NB4 (cell line): ENCODE data around the gene KCNQ5.

ENCODE experiments used
- CTCF ChIP-seq: IDR thresholded peaks from one replicate; pipeline ENCODE4 v1.5.1; 2012; ENCODE audit warnings: low read depth, low read length
- MYC ChIP-seq: IDR thresholded peaks from 2 replicates; pipeline ENCODE4 v1.6.1; 2011; ENCODE audit warnings: low read depth, low read length
- POLR2A ChIP-seq: IDR thresholded peaks from 2 replicates; pipeline ENCODE4 v1.6.1; 2011; ENCODE audit warnings: mild to moderate bottlenecking; ENCODE audit not compliant: insufficient read length; ENCODE audit errors: extremely low read depth
- TF ChIP-seq, protein P1 (sequence below): IDR thresholded peaks from 2 replicates; pipeline ENCODE4 v1.6.1; 2011; ENCODE audit warnings: low read depth, low read length

DNA sequence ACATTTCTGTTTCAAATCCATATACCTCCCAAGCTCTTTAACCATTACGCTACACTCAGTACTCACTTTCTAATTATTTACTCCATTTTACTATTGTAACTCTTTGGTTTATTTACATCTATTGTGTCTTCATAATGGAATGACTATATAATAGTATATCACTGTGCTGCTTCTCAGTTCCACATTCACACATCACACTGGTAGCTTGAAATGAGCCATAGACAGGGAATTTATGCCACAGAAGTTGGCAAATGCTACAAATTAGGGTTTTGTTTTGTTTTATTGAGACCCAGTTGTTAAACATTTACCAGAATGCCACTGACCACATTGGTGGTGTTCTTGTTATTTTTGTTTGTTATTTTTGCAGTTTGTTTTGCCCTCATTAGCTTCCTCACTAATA is 213.9 kb downstream of the KCNQ5 start:
- TF ChIP-seq MYC: no peak
- TF ChIP-seq CTCF: no peak
- no peak for TF ChIP-seq POLR2A
- TF ChIP-seq, protein P1, sequence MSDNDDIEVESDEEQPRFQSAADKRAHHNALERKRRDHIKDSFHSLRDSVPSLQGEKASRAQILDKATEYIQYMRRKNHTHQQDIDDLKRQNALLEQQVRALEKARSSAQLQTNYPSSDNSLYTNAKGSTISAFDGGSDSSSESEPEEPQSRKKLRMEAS: no peak
